SK-N-MC (cell line): ENCODE data around the gene COL17A1.

Experiments used
- EZH2 ChIP-seq: fragments of 200-600 bp; sonication (generic); IDR thresholded peaks from one replicate; pipeline ENCODE4 v1.6.1; 2017; ENCODE audit warnings: antibody characterized with exemption
- FOXP2 ChIP-seq: optimal IDR thresholded peaks from 2 replicates; pipeline ENCODE3; 2011; ENCODE audit warnings: mild to moderate bottlenecking, moderate library complexity; ENCODE audit not compliant: insufficient read depth; ENCODE audit errors: extremely low read length, control extremely low read depth
- POLR2AphosphoS5 ChIP-seq: IDR thresholded peaks from 2 replicates; pipeline ENCODE4 v1.6.1; 2012; ENCODE audit warnings: mild to moderate bottlenecking, low read depth, low read length, borderline replicate concordance

- TF ChIP-seq EZH2 (no peak), POLR2AphosphoS5 (no peak), FOXP2 (no peak)
Measured at GRCh38 chr10:104046651-104047050, 39.0 kb downstream of the COL17A1 start.
